T-cell (primary cell): ENCODE data around the gene DIABLO. TPM values are rescaled to one million over a fixed set of nuclear protein-coding genes. Genes with fewer than 3 reads are reported as not detected.
"Not testable (repeated sequence)": the region's sequence is repeated elsewhere in the genome, so short reads cannot be mapped to it uniquely, and the experiment has no call there.

Experiments used
- ATAC-seq, 4 experiments: fragments of 200-7000 bp in 3 of 4; fragments of 150-1000 bp in 1 of 4; cut with Tn5 transposase; replicated peaks in 1 of 4; 1 replicate in 3 of 4; 2 replicates in 1 of 4; pipeline ENCODE4 v1.10.0; 2021; ENCODE audit warnings: moderate library complexity in 3 of 4, mild to moderate bottlenecking in 2 of 4, moderate number of reproducible peaks in 1 of 4
- CTCF ChIA-PET, 2 donors: fragments of 300-600 bp; sonication (Branson Sonifier 250); formaldehyde crosslinking; loops; one replicate each; lab custom pipeline; 2022; ENCODE audit warnings: antibody characterized with exemption in 2 of 2; lab: Charles Lee
- POLR2A ChIA-PET, 2 donors: fragments of 300-600 bp; sonication (Branson Sonifier 250); formaldehyde crosslinking; loops; one replicate each; lab custom pipeline; 2022; ENCODE audit warnings: antibody characterized with exemption in 2 of 2; lab: Charles Lee
- DNase-seq, 35 experiments: peaks; one replicate each; pipeline versions ENCODE4 v3.0.0 to v3.0.0-alpha.2; 2013 to 2023
- H3K27ac ChIP-seq: one replicate; pipeline ENCODE4 v1.5.1; 2013; ENCODE audit warnings: low read length
- H3K27me3 ChIP-seq, 2 experiments: replicated peaks in 1 of 2; 1 replicate in 1 of 2; 2 replicates in 1 of 2; pipeline versions ENCODE4 v1.6.1 to v1.7.0; 2013; ENCODE audit warnings: low read length in 1 of 2, mixed read lengths in 1 of 2; ENCODE audit not compliant: control insufficient read depth in 2 of 2, insufficient read depth in 2 of 2; ENCODE audit errors: extremely low read depth in 1 of 2
- H3K36me3 ChIP-seq, 2 donors: 1 replicate in 1 of 2; 2 replicates in 1 of 2; pipeline versions ENCODE4 v1.6.1 to v1.7.0; 2013; ENCODE audit warnings: low read length in 1 of 2; ENCODE audit not compliant: control insufficient read depth in 2 of 2, insufficient read depth in 1 of 2; ENCODE audit errors: extremely low read depth in 1 of 2
- H3K4me1 ChIP-seq, 2 experiments: 1 replicate in 1 of 2; 2 replicates in 1 of 2; pipeline versions ENCODE4 v1.6.1 to v1.7.0; 2013; ENCODE audit warnings: low read length in 2 of 2, mixed read lengths in 1 of 2; ENCODE audit not compliant: insufficient read depth in 2 of 2, control insufficient read depth in 1 of 2; ENCODE audit errors: extremely low read depth in 1 of 2
- H3K4me3 ChIP-seq, 2 donors: 1 replicate in 1 of 2; 2 replicates in 1 of 2; pipeline versions ENCODE4 v1.5.1 to v1.7.0; 2013; ENCODE audit warnings: mild to moderate bottlenecking in 2 of 2, low read length in 1 of 2, moderate library complexity in 1 of 2; ENCODE audit not compliant: control insufficient read depth in 1 of 2; ENCODE audit errors: extremely low read depth in 1 of 2
- H3K9me3 ChIP-seq: 2 replicates; pipeline ENCODE4 v1.7.0; 2013
- H3K27ac Mint-ChIP-seq, 2 donors: one replicate each; pipeline ENCODE4 v1.8.0; 2020 to 2021; ENCODE audit warnings: mild to moderate bottlenecking in 2 of 2, mixed read lengths in 2 of 2
- H3K27me3 Mint-ChIP-seq, 2 donors: one replicate each; pipeline ENCODE4 v1.8.0; 2021 to 2022; ENCODE audit warnings: mixed read lengths in 2 of 2
- H3K36me3 Mint-ChIP-seq: one replicate; pipeline ENCODE4 v1.8.0; 2021; ENCODE audit warnings: mixed read lengths
- H3K4me1 Mint-ChIP-seq, 3 donors: one replicate each; pipeline ENCODE4 v1.8.0; 2020 to 2022; ENCODE audit warnings: mixed read lengths in 3 of 3, mild to moderate bottlenecking in 1 of 3
- H3K4me3 Mint-ChIP-seq, 3 donors: one replicate each; pipeline ENCODE4 v1.8.0; 2020 to 2022; ENCODE audit warnings: mild to moderate bottlenecking in 3 of 3, mixed read lengths in 3 of 3, moderate library complexity in 3 of 3
- H3K9me3 Mint-ChIP-seq, 3 donors: one replicate each; pipeline ENCODE4 v1.8.0; 2020 to 2022; ENCODE audit warnings: mixed read lengths in 3 of 3
- WGBS: methylation state at CpG from one replicate; pipeline ENCODE4 v1.1.5; 2013; ENCODE audit warnings: missing lambda C conversion rate; ENCODE audit not compliant: insufficient coverage; 5-methylcytosine and 5-hydroxymethylcytosine counted together
- total RNA-seq, 35 experiments: library from RNA in 6 of 35; stranded (reverse) in 6 of 35; fragments of 120-200 nt in 1 of 35; gene quantifications; one replicate each; pipeline versions ENCODE4 v1.2.1 to v1.2.4 and lab custom pipeline; 2013 to 2026

DIABLO gene
- total RNA-seq, 5 donors from 2014 or later (not counting 1 experiment from before 2014, with no cell fraction given), result 39.8 to 85.1 (median 41.3) TPM

GRCh38 chr12:122260735-122261134, 34.9 kb upstream of the DIABLO start:
- H3K36me3 Mint-ChIP-seq, result peaks cover 47% of the 10 kb centered on the region
- POLR2A ChIA-PET, result interaction anchor here (0.6 kb wide), 2 partner anchors 52 to 1410 kb away, joined by 3 to 13 read pairs; no protein-coding TSS in a partner anchor
- not testable (repeated sequence) for H3K4me3 ChIP-seq

GRCh38 chr12:122258939-122259338, 33.1 kb upstream of the DIABLO start:
- H3K4me3 ChIP-seq, H3K27ac Mint-ChIP-seq, H3K27me3 Mint-ChIP-seq, H3K27ac ChIP-seq, ATAC-seq, H3K4me3 Mint-ChIP-seq, H3K9me3 ChIP-seq, H3K9me3 Mint-ChIP-seq, H3K27me3 ChIP-seq, CTCF ChIA-PET, H3K4me1 ChIP-seq, DNase-seq: not testable (repeated sequence)
- H3K36me3 ChIP-seq, result peaks cover 29 to 77% of the 10 kb centered on the region in 2 donors
- Mint-ChIP-seq H3K36me3 (peaks cover 52% of the 10 kb centered on the region), H3K4me1 (peaks cover 7 to 33% (median 26%) of the 10 kb centered on the region in 3 donors)
- no CpG with 5 or more reads among the region's 4 CpGs for WGBS
- POLR2A ChIA-PET, result interaction anchor here in 1 of 2 donors (0.5 kb wide), 1 partner anchor 19 kb away, joined by 3 read pairs; no protein-coding TSS in a partner anchor

More at GRCh38 chr12:122260735-122261134, 34.9 kb upstream of the DIABLO start:
- not testable (repeated sequence) for H3K27ac Mint-ChIP-seq, H3K27me3 Mint-ChIP-seq, H3K4me1 ChIP-seq, ATAC-seq, DNase-seq, H3K27me3 ChIP-seq, H3K4me3 Mint-ChIP-seq, H3K27ac ChIP-seq, H3K9me3 Mint-ChIP-seq, H3K9me3 ChIP-seq
- 100% methylated on average over 4 of the region's 14 CpGs for WGBS
- CTCF ChIA-PET, result interaction anchor here in 1 of 2 donors (1.0 kb wide), 1 partner anchor 16 kb away, joined by 3 read pairs; no protein-coding TSS in a partner anchor
- H3K4me1 Mint-ChIP-seq, result peaks cover 11 to 43% (median 36%) of the 10 kb centered on the region in 3 donors
- peaks cover 22 to 73% of the 10 kb centered on the region in 2 donors for H3K36me3 ChIP-seq

- H3K27me3 Mint-ChIP-seq, DNase-seq, H3K4me1 ChIP-seq, CTCF ChIA-PET, H3K4me3 Mint-ChIP-seq, H3K9me3 ChIP-seq, H3K27ac Mint-ChIP-seq, H3K27me3 ChIP-seq, H3K9me3 Mint-ChIP-seq, H3K27ac ChIP-seq, ATAC-seq, H3K4me3 ChIP-seq: not testable (repeated sequence)
- 100% methylated on average over 2 of the region's 4 CpGs for WGBS
- Mint-ChIP-seq H3K36me3 (peaks cover 49% of the 10 kb centered on the region), H3K4me1 (peaks cover 7 to 30% (median 22%) of the 10 kb centered on the region in 3 donors)
- POLR2A ChIA-PET, result interaction anchor here in 1 of 2 donors (0.5 kb wide), 1 partner anchor 19 kb away, joined by 3 read pairs; no protein-coding TSS in a partner anchor
- peaks cover 29 to 72% of the 10 kb centered on the region in 2 donors for H3K36me3 ChIP-seq
Measured at GRCh38 chr12:122258462-122258861, 32.6 kb upstream of the DIABLO start.

GRCh38 chr12:122250536-122250935, 24.7 kb upstream of the DIABLO start:
- peaks cover 34% of the 10 kb centered on the region for H3K36me3 Mint-ChIP-seq
- ChIA-PET CTCF (no interaction called here), POLR2A (no interaction called here)
- peaks cover 9 to 47% of the 10 kb centered on the region in 2 donors for H3K36me3 ChIP-seq
- no peak overlapping the region for H3K27ac Mint-ChIP-seq
- H3K4me3 ChIP-seq, result no peak overlapping the region
- peaks cover 6 to 12% (median 6%) of the 10 kb centered on the region in 3 donors for H3K4me1 Mint-ChIP-seq
- no peak overlapping the region for H3K27ac ChIP-seq
- H3K27me3 ChIP-seq, result no peaks in the 10 kb centered on the region
- H3K27me3 Mint-ChIP-seq, result no peaks in the 10 kb centered on the region
- DNase-seq (no peak), ATAC-seq (no peak)
- no peak overlapping the region for H3K4me3 Mint-ChIP-seq
- H3K9me3 ChIP-seq, result no peaks in the 10 kb centered on the region
- no peaks in the 10 kb centered on the region for H3K9me3 Mint-ChIP-seq
- 97% methylated on average over 4 of the region's 8 CpGs for WGBS
- H3K4me1 ChIP-seq, result peaks cover 0 to 6% of the 10 kb centered on the region in 2 experiments

GRCh38 chr12:122250047-122250446, 24.2 kb upstream of the DIABLO start:
- Histone ChIP-seq H3K4me3 (no peak overlapping the region), H3K4me1 (peaks cover 0 to 9% of the 10 kb centered on the region in 2 experiments), H3K36me3 (peaks cover 9 to 44% of the 10 kb centered on the region in 2 donors), H3K9me3 (no peaks in the 10 kb centered on the region), H3K27ac (no peak overlapping the region), H3K27me3 (no peaks in the 10 kb centered on the region)
- no peak for DNase-seq
- H3K4me3 Mint-ChIP-seq, result no peak overlapping the region
- no peaks in the 10 kb centered on the region for H3K9me3 Mint-ChIP-seq
- ChIA-PET CTCF (no interaction called here), POLR2A (no interaction called here)
- H3K36me3 Mint-ChIP-seq, result peaks cover 33% of the 10 kb centered on the region
- peak overlapping the region in 1 of 2 donors; percentile 63 for H3K27ac Mint-ChIP-seq
- peaks cover 6 to 16% (median 6%) of the 10 kb centered on the region in 3 donors for H3K4me1 Mint-ChIP-seq
- WGBS, result 97% methylated on average over 6 of the region's 6 CpGs
- no peak for ATAC-seq
- H3K27me3 Mint-ChIP-seq, result no peaks in the 10 kb centered on the region

- Histone ChIP-seq H3K9me3 (no peaks in the 10 kb centered on the region), H3K4me3 (no peak overlapping the region), H3K4me1 (peaks cover 5 to 26% of the 10 kb centered on the region in 2 experiments), H3K27ac (peak overlapping the region; percentile 72), H3K36me3 (peaks cover 3 to 39% of the 10 kb centered on the region in 2 donors), H3K27me3 (no peaks in the 10 kb centered on the region)
- peaks cover 38% of the 10 kb centered on the region for H3K36me3 Mint-ChIP-seq
- peak overlapping the region; percentile 76 to 85 (median 82) for H3K4me3 Mint-ChIP-seq
- H3K27me3 Mint-ChIP-seq, result no peaks in the 10 kb centered on the region
- DNase-seq (no peak), ATAC-seq (no peak)
- no CpG with 5 or more reads among the region's 1 CpG for WGBS
- CTCF ChIA-PET, result interaction anchor here (0.8 to 2.1 kb wide), 6 partner anchors 15 to 34 kb away, joined by 3 to 30 read pairs (median 4); partner anchors contain the start of genes DIABLO (in 1 of the 2) and VPS33A (in 1 of the 2)
- no peaks in the 10 kb centered on the region for H3K9me3 Mint-ChIP-seq
- peaks cover 17 to 38% (median 29%) of the 10 kb centered on the region in 3 donors for H3K4me1 Mint-ChIP-seq
- POLR2A ChIA-PET, result interaction anchor here (0.6 to 1.7 kb wide), 6 partner anchors 20 to 1357 kb away, joined by 3 to 18 read pairs (median 4); partner anchors contain the start of gene DIABLO (in 1 of the 2)
- peak overlapping the region; percentile 91 to 93 for H3K27ac Mint-ChIP-seq
Measured at GRCh38 chr12:122245553-122245952, 19.7 kb upstream of the DIABLO start.
